ENCODE data around the gene ETV1.

- TF ChIP-seq, protein P1, sequence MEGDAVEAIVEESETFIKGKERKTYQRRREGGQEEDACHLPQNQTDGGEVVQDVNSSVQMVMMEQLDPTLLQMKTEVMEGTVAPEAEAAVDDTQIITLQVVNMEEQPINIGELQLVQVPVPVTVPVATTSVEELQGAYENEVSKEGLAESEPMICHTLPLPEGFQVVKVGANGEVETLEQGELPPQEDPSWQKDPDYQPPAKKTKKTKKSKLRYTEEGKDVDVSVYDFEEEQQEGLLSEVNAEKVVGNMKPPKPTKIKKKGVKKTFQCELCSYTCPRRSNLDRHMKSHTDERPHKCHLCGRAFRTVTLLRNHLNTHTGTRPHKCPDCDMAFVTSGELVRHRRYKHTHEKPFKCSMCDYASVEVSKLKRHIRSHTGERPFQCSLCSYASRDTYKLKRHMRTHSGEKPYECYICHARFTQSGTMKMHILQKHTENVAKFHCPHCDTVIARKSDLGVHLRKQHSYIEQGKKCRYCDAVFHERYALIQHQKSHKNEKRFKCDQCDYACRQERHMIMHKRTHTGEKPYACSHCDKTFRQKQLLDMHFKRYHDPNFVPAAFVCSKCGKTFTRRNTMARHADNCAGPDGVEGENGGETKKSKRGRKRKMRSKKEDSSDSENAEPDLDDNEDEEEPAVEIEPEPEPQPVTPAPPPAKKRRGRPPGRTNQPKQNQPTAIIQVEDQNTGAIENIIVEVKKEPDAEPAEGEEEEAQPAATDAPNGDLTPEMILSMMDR (IDR thresholded peaks at IDR 0.05) = no peak
- no peak for TF ChIP-seq POLR2AphosphoS5 (IDR thresholded peaks at IDR 0.05)
Measured at GRCh38 chr7:13991791-13992595, 2.5 kb upstream of the ETV1 start.
